Sciatic nerve (tissue), 2 donors: ENCODE data around the gene CD79A. TPM values are rescaled to one million over a fixed set of nuclear protein-coding genes. Genes with fewer than 3 reads are reported as not detected.
"Not testable (repeated sequence)": the region's sequence is repeated elsewhere in the genome, so short reads cannot be mapped to it uniquely, and the experiment has no call there.

Experiments
- ATAC-seq: fragments of 200-7000 bp; cut with Tn5 transposase; one replicate; pipeline ENCODE4 v1.9.1; 2020; ENCODE audit warnings: mild to moderate bottlenecking, moderate library complexity
- DNase-seq: peaks from one replicate; pipeline ENCODE4 v3.0.0-alpha.2; 2020; ENCODE audit warnings: low spot score
- intact Hi-C: fragments of 100-400 bp; cut with DNase I; formaldehyde crosslinking; loops from one replicate; pipeline ENCODE4 v1.14.2; 2022
- total RNA-seq: library from RNA; stranded (reverse); fragmentation: NEBNext Ultra II Directional; extraction: Animal tissue kit (Norgen Biotek cat#: 25700); gene quantifications from one replicate; pipeline ENCODE4 v1.2.1, GENCODE V29; 2021
- donor health status: DM: no; HTN: no; CAD: no.
- donor health status: DM: no; HTN: no; CAD: no.

CD79A gene
- total RNA-seq, 1 donor from 2014 or later = 2.1 TPM

GRCh38 chr19:41912899-41913537, 35.9 kb downstream of the CD79A start:
- ATAC-seq (no peak), DNase-seq (no peak)
- intact Hi-C loops = no loop called here

DNA sequence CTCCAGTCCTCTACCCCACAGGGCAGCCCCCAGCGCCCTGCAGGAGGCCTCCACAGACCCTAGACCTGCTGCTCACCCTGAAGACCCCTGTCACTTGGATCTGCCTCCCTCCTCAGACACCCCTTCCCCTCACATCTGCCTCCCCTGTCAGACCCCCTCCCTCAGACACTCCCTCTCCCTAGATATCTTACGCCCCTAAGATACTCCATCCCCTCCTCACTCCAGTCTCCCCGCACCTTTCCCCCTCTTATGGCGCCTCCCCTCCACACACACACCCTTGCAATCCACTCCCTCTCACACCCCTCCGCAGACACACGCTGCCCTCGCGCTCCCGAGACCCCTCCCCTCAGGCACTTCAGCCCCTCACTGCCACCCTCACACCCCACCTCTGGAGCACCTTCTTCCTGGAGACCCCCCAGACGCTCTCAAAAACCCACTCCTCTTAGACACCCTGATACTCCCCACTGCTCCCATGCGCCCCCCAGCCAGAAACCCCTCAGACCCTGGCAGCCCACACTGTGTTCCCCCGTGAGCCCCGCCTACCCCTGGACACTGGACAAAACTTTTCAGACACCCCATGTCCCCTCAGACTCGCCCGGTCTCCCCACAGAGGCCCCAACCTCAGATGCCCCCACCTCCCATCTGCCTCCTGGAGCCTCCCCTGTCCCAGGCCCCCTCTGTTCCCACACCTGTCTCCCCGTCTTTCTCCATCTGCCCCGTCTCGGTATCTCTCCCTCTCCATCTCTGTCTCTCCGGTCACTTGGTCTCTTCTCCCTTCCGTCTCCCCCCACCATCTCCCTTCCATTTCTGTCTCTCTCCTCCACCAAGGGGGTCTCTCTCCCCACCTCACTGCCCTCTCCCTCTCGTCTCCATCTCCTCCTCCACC, 36.7 kb downstream of the CD79A start:
- no peak for DNase-seq
- intact Hi-C loops = no loop called here
- no peak for ATAC-seq

DNA sequence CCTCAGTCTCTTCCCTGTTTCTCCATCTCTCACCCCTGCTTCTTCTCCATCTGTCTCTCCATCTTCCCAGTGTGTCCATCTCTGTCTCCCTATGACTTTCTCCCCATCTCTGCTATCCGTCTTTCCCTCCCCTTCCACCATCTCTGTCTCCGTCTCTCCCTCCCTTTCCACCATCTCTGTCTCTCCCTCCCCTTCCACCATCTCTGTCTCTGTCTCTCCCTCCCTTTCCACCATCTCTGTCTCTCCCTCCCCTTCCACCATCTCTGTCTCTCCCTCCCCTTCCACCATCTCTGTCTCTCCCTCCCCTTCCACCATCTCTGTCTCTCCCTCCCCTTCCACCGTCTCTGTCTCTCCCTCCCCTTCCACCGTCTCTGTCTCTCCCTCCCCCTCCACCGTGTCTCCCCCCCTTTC, 37.4 kb downstream of the CD79A start:
- not testable (repeated sequence) for ATAC-seq

GRCh38 chr19:41915021-41915775, 38.1 kb downstream of the CD79A start:
- ATAC-seq (no peak), DNase-seq (no peak)
- intact Hi-C loops = no loop called here

More for the DNA sequence above, 37.4 kb downstream of the CD79A start:
- DNase-seq, intact Hi-C loops: not testable (repeated sequence)

- DNase-seq (no peak), ATAC-seq (no peak)
- intact Hi-C loops = no loop called here
Measured at GRCh38 chr19:41915776-41916414, 38.8 kb downstream of the CD79A start.

- no peak for ATAC-seq
- no peak for DNase-seq
- intact Hi-C loops = no loop called here
Measured at GRCh38 chr19:41917676-41918075, 40.6 kb downstream of the CD79A start.

DNA sequence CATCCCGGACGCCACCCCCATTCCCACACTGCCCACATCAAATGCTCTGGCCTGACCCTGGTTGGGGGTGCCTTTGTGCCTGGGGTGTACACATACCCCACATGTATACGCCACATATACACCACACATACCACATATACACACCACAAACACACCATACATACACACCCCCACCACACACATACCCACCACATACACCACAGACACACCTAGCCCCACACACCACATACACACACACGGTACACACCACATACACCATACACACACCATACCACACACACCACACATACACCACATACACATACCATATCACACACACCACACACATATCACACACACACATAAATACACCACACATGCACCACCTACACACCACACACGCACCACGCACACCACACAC, 41.0 kb downstream of the CD79A start:
- no peak for DNase-seq
- intact Hi-C loops = no loop called here
- ATAC-seq = no peak

DNA sequence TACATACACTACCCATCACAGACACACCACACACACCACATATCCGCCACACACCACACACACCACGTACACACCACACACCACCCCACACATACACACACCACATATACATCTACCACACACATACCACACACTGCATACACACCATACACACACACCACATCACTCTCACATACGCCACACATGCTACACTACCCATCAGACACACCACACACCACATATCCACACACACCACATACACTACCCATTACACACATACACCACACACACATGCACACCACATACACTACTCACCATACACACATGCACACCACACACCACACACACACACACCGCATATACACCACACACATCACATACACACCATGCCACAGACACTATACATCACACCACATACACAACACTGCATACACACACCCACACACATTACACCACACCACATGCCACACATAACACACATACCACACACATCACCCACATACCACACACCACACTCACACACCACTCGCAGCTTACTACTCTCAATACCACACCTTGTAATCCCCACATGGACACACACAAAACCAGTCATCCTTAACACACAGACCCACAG, 41.7 kb downstream of the CD79A start:
- no peak for ATAC-seq
- intact Hi-C loops = no loop called here
- DNase-seq = no peak

GRCh38 chr19:41919948-41920712, 43.1 kb downstream of the CD79A start:
- intact Hi-C loops = no loop called here
- DNase-seq = no peak
- no peak for ATAC-seq

DNA sequence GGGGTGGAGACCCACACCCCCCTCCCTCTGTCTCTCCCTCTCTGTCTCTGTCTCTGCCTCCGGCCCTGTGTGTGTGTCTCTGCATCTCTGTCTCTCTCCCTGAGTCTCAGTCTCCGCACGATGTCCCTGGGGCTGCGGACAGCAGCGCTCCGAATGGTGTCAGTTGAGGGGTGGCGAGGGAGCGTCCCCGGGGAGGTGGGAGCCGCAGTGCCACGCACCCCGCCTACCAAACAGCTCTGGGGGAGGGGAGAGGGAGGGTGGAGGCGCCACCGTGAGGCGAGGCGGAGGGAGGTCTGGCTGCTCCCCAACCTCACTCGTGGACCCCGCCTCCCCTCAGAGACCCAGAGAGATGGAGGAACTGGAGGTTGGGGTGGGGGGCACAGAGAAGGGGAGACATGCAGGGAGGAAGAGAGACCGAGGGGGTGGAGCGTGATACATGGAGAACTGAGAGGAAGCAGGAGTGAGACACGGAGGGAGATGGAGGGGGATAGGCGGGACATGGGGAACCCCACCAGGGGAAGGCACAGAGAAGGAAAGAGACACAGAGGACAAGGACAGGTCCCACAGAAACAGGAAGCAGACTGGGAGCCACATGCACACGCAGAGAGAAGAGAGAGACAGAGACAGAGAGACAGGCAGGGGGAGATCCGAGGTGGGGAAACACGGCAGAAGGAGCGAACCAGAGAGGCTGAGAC, 44.0 kb downstream of the CD79A start:
- intact Hi-C loops = no loop called here
- no peak for DNase-seq
- no peak for ATAC-seq

DNA sequence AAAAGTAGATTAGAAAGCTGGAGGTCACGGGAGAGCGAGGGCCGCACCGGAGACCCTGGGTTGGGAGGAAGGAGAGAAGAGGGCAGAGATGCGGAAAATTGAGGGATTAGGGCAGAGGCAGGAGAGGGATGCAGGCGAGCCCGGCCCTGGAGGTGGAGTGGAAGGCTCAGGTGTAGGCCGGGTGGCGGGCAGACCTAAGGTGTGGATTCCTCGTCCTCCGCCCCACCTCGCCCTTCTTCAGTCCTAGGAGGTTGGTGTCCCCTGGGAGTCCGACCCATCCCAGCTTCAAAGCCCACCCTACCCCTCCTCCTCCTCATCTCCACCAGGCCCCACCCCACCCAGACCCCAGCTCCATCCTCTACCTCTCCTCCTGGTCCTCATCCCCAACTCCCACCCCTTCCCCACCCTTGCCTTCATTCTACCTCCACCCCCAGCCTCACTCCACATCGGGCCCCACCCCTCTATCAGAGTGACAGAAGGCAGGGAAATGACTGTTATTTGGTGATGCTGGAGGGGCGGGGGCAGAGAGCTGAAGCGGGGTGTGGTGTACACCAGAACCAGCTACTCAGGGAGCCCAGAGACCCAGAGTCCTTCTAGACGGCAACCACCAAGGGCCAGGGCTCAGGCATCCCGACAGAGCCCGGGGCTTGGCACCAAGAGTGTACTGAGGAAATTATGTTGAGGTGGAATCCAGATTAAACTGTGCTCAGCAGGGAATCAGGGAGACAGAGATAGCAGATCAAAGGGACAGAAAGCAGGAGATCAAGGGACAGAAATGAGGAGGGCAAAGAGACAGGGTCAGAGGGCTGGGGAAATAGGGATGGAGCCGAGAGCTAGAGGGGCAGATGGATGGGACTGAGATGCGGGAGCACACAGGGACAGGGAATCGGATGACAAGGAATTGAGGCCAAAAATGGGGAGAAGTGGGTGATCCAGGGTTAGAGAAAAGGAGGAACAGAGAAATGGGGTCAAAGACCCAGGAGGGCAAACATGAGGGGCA, 44.8 kb downstream of the CD79A start:
- DNase-seq (no peak), ATAC-seq (no peak)
- intact Hi-C loops = no loop called here

- ATAC-seq (no peak), DNase-seq (no peak)
- intact Hi-C loops = no loop called here
Measured at GRCh38 chr19:41922585-41922984, 45.5 kb downstream of the CD79A start.

- ATAC-seq (no peak), DNase-seq (no peak)
- intact Hi-C loops = no loop called here
Measured at GRCh38 chr19:41923045-41923788, 46.1 kb downstream of the CD79A start.

- DNase-seq (no peak), ATAC-seq (no peak)
- intact Hi-C loops = no loop called here
Measured at GRCh38 chr19:41924151-41925145, 47.4 kb downstream of the CD79A start.
